ENCODE measurements around the gene PTPN21. TPM values are rescaled to one million over a fixed set of nuclear protein-coding genes. Genes with fewer than 3 reads are reported as not detected.

Gene PTPN21
- total RNA-seq, 1 donor from 2014 or later, result 19.6 TPM

DNA sequence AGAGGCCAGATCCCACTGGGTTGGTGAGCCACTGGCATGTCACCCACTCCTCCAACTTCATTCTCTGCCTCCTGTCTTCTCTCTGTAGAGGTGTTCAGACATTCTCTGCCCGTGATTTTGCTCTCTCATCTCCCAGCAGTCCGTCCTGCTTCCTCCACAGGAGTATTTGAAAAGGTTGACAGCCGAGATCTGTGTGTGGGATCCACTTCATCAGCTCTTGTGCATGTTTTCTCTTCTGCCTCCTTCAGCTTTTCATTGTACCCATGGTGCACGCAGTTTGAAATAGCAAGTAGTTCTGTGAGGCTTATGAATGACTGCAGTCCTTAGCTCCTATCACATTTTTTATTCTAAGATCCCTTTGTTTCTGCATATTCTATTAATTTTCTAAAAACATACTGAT is 42.8 kb upstream of the PTPN21 start:
- Mint-ChIP-seq H3K36me3 (peaks cover 51% of the 10 kb centered on the region), H3K4me3 (no peak overlapping the region), H3K27ac (no peak overlapping the region), H3K9me3 (no peaks in the 10 kb centered on the region), H3K27me3 (no peaks in the 10 kb centered on the region), H3K4me1 (ENCODE audit: unreplicated experiment) (peaks cover 5% of the 10 kb centered on the region)
- TF ChIP-seq CTCF (conservative IDR thresholded peaks at IDR 0.05), result no peak
- no peak for DNase-seq (ENCODE audit: extremely low spot score, unreplicated experiment)

DNA sequence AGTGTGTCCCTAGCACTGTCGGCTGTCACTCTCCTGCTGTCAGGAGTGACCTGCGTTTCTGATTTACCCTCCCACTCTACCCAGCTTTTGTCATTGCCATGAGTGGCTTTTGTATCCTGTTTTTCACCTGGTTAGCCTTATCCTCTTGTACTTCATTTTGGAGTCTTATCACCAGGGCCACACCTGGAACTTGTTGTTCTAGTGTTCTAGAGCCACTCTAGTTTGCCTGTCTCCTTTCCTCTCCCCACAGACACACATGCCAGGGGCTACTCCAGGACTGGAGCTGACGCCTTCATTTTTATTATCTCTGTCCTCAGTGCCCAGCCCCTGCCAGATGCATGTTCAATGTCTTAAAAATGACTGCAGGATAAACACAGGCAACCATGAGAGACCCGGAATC is 42.2 kb upstream of the PTPN21 start:
- Mint-ChIP-seq H3K36me3 (peaks cover 45% of the 10 kb centered on the region), H3K9me3 (no peaks in the 10 kb centered on the region), H3K27ac (no peak overlapping the region), H3K4me1 (ENCODE audit: unreplicated experiment) (peaks cover 5% of the 10 kb centered on the region), H3K27me3 (no peaks in the 10 kb centered on the region), H3K4me3 (no peak overlapping the region)
- TF ChIP-seq CTCF (conservative IDR thresholded peaks at IDR 0.05), result no peak
- DNase-seq (ENCODE audit: extremely low spot score, unreplicated experiment), result no peak

GRCh38 chr14:88592031-88592430 is 37.2 kb upstream of the PTPN21 start:
- no peak for TF ChIP-seq CTCF (conservative IDR thresholded peaks at IDR 0.05)
- no peak for DNase-seq (ENCODE audit: extremely low spot score, unreplicated experiment)
- no peak overlapping the region for H3K27ac Mint-ChIP-seq
- no peaks in the 10 kb centered on the region for H3K4me1 Mint-ChIP-seq (ENCODE audit: unreplicated experiment)
- no peaks in the 10 kb centered on the region for H3K9me3 Mint-ChIP-seq
- H3K36me3 Mint-ChIP-seq, result peaks cover 41% of the 10 kb centered on the region
- H3K4me3 Mint-ChIP-seq, result no peak overlapping the region
- no peaks in the 10 kb centered on the region for H3K27me3 Mint-ChIP-seq

DNA sequence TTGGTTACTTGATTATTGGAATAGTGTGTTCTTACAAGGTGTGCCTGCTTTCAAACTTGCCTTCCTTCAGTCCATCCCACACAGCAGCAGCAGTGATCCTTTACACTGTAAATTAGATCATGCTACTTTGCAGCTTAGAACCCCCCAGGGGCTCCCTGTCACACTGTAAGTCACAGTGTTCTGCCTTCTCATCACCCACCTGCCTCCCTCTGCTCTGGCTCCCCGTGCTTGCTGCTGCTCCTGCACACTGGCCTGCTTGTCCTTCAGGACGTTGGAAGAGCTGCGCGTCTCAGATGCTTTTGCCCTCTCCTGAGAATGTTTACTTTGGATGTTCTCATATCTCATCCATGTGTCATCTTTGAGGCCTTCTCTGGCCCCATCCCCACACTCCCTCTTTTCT is 35.4 kb upstream of the PTPN21 start:
- H3K27me3 Mint-ChIP-seq, result no peaks in the 10 kb centered on the region
- H3K9me3 Mint-ChIP-seq, result no peaks in the 10 kb centered on the region
- no peak for DNase-seq (ENCODE audit: extremely low spot score, unreplicated experiment)
- no peak overlapping the region for H3K4me3 Mint-ChIP-seq
- TF ChIP-seq CTCF (conservative IDR thresholded peaks at IDR 0.05), result no peak
- H3K27ac Mint-ChIP-seq, result no peak overlapping the region
- no peaks in the 10 kb centered on the region for H3K4me1 Mint-ChIP-seq (ENCODE audit: unreplicated experiment)
- H3K36me3 Mint-ChIP-seq, result peaks cover 40% of the 10 kb centered on the region

DNA sequence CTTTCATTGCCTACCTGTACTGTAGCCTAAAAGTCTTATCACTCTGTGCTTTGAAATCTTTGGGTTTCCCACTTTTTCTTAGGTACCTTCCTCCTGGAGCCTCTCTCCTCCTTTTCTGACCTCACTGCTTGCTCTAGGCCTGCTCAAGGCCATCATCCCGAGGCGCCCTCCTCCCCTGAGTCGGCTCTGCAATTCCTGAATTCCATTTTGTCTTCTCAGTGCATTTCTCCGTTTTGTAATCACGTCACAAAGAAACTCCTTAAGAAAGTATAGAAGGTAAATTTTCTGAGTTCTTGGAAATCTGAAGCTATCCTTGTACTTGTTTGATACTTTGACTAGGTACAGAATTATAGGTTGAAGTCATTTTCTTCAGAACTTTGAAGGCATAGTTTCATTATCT is 33.3 kb upstream of the PTPN21 start:
- no peak for TF ChIP-seq CTCF (conservative IDR thresholded peaks at IDR 0.05)
- no peaks in the 10 kb centered on the region for H3K27me3 Mint-ChIP-seq
- no peak overlapping the region for H3K27ac Mint-ChIP-seq
- H3K36me3 Mint-ChIP-seq, result peaks cover 34% of the 10 kb centered on the region
- no peak for DNase-seq (ENCODE audit: extremely low spot score, unreplicated experiment)
- H3K9me3 Mint-ChIP-seq, result no peaks in the 10 kb centered on the region
- H3K4me3 Mint-ChIP-seq, result no peak overlapping the region
- no peaks in the 10 kb centered on the region for H3K4me1 Mint-ChIP-seq (ENCODE audit: unreplicated experiment)

DNA sequence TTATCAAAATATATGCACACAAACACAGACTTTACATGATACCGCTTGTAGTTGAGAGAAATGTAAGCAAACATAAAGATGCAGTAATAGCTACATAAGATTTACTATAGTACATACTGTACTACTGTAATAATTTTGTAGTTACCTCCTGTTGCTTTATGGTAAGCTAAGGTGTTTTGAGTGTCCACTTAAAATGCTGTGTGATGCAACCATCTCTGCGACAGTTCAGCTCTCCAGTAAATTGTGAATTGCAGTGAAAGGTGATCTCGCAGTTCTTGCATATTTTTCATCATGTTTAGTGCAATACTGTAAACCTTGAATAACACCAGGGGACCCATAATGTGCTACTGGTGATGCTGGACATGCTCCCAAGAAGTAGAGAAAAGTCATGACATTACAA is 29.6 kb upstream of the PTPN21 start:
- Mint-ChIP-seq H3K4me3 (no peak overlapping the region), H3K36me3 (peaks cover 33% of the 10 kb centered on the region), H3K27me3 (no peaks in the 10 kb centered on the region), H3K27ac (no peak overlapping the region), H3K9me3 (no peaks in the 10 kb centered on the region), H3K4me1 (ENCODE audit: unreplicated experiment) (no peaks in the 10 kb centered on the region)
- no peak for TF ChIP-seq CTCF (conservative IDR thresholded peaks at IDR 0.05)
- DNase-seq (ENCODE audit: extremely low spot score, unreplicated experiment), result no peak
